ENCODE data around the gene MELTF. TPM values are rescaled to one million over a fixed set of nuclear protein-coding genes. Genes with fewer than 3 reads are reported as not detected.
A peak's percentile ranks its signal among the peaks of the same experiment; 100 is the strongest.

MELTF gene
- total and polyA plus RNA-seq, 2 donors (not counting 1 experiment from before 2014, with no cell fraction given) = 0.13 to 2.9 TPM

- Mint-ChIP-seq H3K4me1 (peaks cover 10% of the 10 kb centered on the region), H3K9me3 (ENCODE audit: insufficient read depth) (no peaks in the 10 kb centered on the region), H3K4me3 (no peak overlapping the region), H3K27me3 (peaks cover 28% of the 10 kb centered on the region), H3K27ac (no peak overlapping the region)
- H3K4me2 ChIP-seq (replicated peaks; ENCODE audit: low read depth, low read length, poor library complexity, severe bottlenecking) = no peak overlapping the region
- H3K9ac ChIP-seq (ENCODE audit: low read length) = no peak overlapping the region
- H3K79me2 ChIP-seq (ENCODE audit: control insufficient read depth, insufficient read depth, low read length) = no peaks in the 10 kb centered on the region
- WGBS (ENCODE audit: insufficient coverage) = 100% methylated on average over 4 of the region's 5 CpGs
- POLR2A ChIA-PET = no interaction called here
- CTCF ChIA-PET = interaction anchor here (0.5 to 1.5 kb wide), 3 partner anchors 212 to 446 kb away, joined by 3 to 4 read pairs (median 3); no protein-coding TSS in a partner anchor
- H4K20me1 ChIP-seq (ENCODE audit: control insufficient read depth, insufficient read depth, low read length, poor library complexity, severe bottlenecking) = no peaks in the 10 kb centered on the region
- no peaks in the 10 kb centered on the region for H3K36me3 ChIP-seq (replicated peaks in 1 of 2; ENCODE audit: control extremely low read depth in 1 of 2, control insufficient read depth in 1 of 2, extremely low read depth in 1 of 2, insufficient read depth in 2 of 2, low read length in 1 of 2)
- no peak for DNase-seq
- H3K27ac ChIP-seq (ENCODE audit: low read length in 2 of 2) = no peak overlapping the region
- H3K9me3 ChIP-seq (ENCODE audit: control extremely low read depth in 1 of 3, control insufficient read depth in 2 of 3, insufficient read depth in 1 of 3, low read length in 2 of 3) = no peaks in the 10 kb centered on the region
- peaks cover 0 to 10% of the 10 kb centered on the region in 2 donors for H3K4me1 ChIP-seq (ENCODE audit: control insufficient read depth in 2 of 2, insufficient read depth in 2 of 2, low read length in 2 of 2)
- H2AFZ ChIP-seq (ENCODE audit: insufficient read depth, low read depth, low read length, poor library complexity, severe bottlenecking) = no peak overlapping the region
- H3K4me3 ChIP-seq (ENCODE audit: control extremely low read depth in 1 of 5, extremely low read depth in 1 of 5, insufficient read depth in 1 of 5, low read depth in 2 of 5, low read length in 4 of 5) = no peak overlapping the region
- intact Hi-C loops (cut with micrococcal nuclease) = no loop called here
- H3K27me3 ChIP-seq (replicated peaks in 1 of 4; ENCODE audit: control extremely low read depth in 1 of 4, control insufficient read depth in 3 of 4, insufficient read depth in 4 of 4, low read length in 3 of 4) = peaks cover 0 to 7% (median 2%) of the 10 kb centered on the region in 4 experiments
- TF ChIP-seq EZH2 (IDR thresholded peaks at IDR 0.05; ENCODE audit: borderline replicate concordance, insufficient read depth, low read depth, low read length, poor library complexity, severe bottlenecking) = no peak
- no peak for TF ChIP-seq CTCF (IDR thresholded peaks at IDR 0.05)
- ATAC-seq (ENCODE audit: low read depth) = no peak
These were observed 55.0 kb downstream of the MELTF start for GRCh38 chr3:196974661-196975060.

GRCh38 chr3:196971094-196971698, 58.4 kb downstream of the MELTF start:
- no peaks in the 10 kb centered on the region for H3K79me2 ChIP-seq (ENCODE audit: control insufficient read depth, insufficient read depth, low read length)
- H3K9me3 ChIP-seq (ENCODE audit: control extremely low read depth in 1 of 3, control insufficient read depth in 2 of 3, insufficient read depth in 1 of 3, low read length in 2 of 3) = no peaks in the 10 kb centered on the region
- no peak overlapping the region for H2AFZ ChIP-seq (ENCODE audit: insufficient read depth, low read depth, low read length, poor library complexity, severe bottlenecking)
- WGBS (ENCODE audit: insufficient coverage) = 61% methylated on average over 6 of the region's 7 CpGs
- Mint-ChIP-seq H3K4me1 (peaks cover 19% of the 10 kb centered on the region), H3K4me3 (peak overlapping the region; percentile 85), H3K27ac (no peak overlapping the region), H3K9me3 (ENCODE audit: insufficient read depth) (no peaks in the 10 kb centered on the region), H3K27me3 (peaks cover 14% of the 10 kb centered on the region)
- TF ChIP-seq CTCF (IDR thresholded peaks at IDR 0.05) (no peak), EZH2 (IDR thresholded peaks at IDR 0.05; ENCODE audit: borderline replicate concordance, insufficient read depth, low read depth, low read length, poor library complexity, severe bottlenecking) (no peak)
- no peaks in the 10 kb centered on the region for H4K20me1 ChIP-seq (ENCODE audit: control insufficient read depth, insufficient read depth, low read length, poor library complexity, severe bottlenecking)
- intact Hi-C loops (cut with micrococcal nuclease) = loop anchor here (2.0 kb wide), 1 partner anchor 362 kb away; no protein-coding TSS in a partner anchor
- ChIA-PET POLR2A (no interaction called here), CTCF (interaction anchor here (0.6 to 5.4 kb wide), 10 partner anchors 13 to 433 kb away, joined by 3 to 66 read pairs (median 3); partner anchors contain the start of genes NCBP2 and SENP5)
- no peak for DNase-seq
- no peak overlapping the region for H3K9ac ChIP-seq (ENCODE audit: low read length)
- peaks cover 5 to 11% of the 10 kb centered on the region in 2 donors for H3K4me1 ChIP-seq (ENCODE audit: control insufficient read depth in 2 of 2, insufficient read depth in 2 of 2, low read length in 2 of 2)
- no peak for ATAC-seq (ENCODE audit: low read depth)
- H3K36me3 ChIP-seq (replicated peaks in 1 of 2; ENCODE audit: control extremely low read depth in 1 of 2, control insufficient read depth in 1 of 2, extremely low read depth in 1 of 2, insufficient read depth in 2 of 2, low read length in 1 of 2) = no peaks in the 10 kb centered on the region
- H3K27me3 ChIP-seq (replicated peaks in 1 of 4; ENCODE audit: control extremely low read depth in 1 of 4, control insufficient read depth in 3 of 4, insufficient read depth in 4 of 4, low read length in 3 of 4) = peaks cover 0 to 4% (median 1%) of the 10 kb centered on the region in 4 experiments
- no peak overlapping the region for H3K4me3 ChIP-seq (ENCODE audit: control extremely low read depth in 1 of 5, extremely low read depth in 1 of 5, insufficient read depth in 1 of 5, low read depth in 2 of 5, low read length in 4 of 5)
- H3K27ac ChIP-seq (ENCODE audit: low read length in 2 of 2) = no peak overlapping the region
- H3K4me2 ChIP-seq (replicated peaks; ENCODE audit: low read depth, low read length, poor library complexity, severe bottlenecking) = no peak overlapping the region
